Epithelial cell of esophagus (primary cell): ENCODE measurements around the gene EEF1AKMT3.

Source experiments
- DNase-seq: peaks from one replicate; pipeline ENCODE4 v3.0.0; 2010; ENCODE audit warnings: low read depth
- H3K4me3 ChIP-seq: 2 replicates; pipeline ENCODE4 v1.5.1; 2011; ENCODE audit warnings: mild to moderate bottlenecking, low read length, control low read depth
- TF ChIP-seq, protein P1 (sequence below): IDR thresholded peaks from 2 replicates; pipeline ENCODE4 v1.5.1; 2011; ENCODE audit warnings: low read depth, mild to moderate bottlenecking, low read length, control low read depth, inconsistent platforms; ENCODE audit not compliant: insufficient read depth; ENCODE audit errors: missing control alignments

The EEF1AKMT3 gene

DNA sequence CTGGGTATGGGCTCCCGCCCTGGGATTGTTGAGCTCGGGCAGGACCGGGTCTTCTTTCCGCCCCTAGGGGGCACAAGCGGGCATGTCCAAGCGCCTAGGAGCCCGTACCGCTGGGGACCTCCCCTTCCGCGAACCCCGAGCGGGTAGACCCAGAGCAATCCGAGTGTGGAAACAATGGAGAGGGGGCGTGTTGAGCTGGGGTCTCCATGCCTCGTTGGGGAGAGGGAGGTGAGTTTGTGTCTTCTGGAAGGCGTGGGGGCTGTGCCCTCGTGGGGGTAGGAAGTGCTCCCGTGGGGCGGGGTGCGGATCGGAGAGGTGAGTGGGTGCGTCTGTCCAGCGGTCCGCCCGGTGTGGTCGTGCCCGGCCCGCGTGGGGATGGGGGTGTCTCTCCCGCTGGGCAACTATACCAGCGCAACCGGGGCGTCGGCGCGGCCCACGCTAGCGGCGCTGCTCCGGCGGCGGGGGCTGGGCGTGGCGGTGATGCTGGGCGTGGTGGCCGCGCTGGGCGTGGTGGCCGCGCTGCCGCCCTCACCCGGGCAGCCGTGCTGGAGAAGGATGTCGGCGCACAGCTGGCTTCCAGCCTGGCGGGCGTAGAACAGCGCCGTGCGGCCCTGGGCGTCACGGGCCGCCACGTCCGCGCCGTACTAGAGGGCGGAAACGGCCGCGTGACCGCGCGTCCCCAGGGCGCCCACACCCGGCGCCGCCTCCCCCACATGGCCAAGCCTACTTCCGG, 46.1 kb upstream of the EEF1AKMT3 start:
- peak overlapping the region; percentile 65 for H3K4me3 ChIP-seq
- DNase-seq = peak; percentile 82
- TF ChIP-seq, protein P1, sequence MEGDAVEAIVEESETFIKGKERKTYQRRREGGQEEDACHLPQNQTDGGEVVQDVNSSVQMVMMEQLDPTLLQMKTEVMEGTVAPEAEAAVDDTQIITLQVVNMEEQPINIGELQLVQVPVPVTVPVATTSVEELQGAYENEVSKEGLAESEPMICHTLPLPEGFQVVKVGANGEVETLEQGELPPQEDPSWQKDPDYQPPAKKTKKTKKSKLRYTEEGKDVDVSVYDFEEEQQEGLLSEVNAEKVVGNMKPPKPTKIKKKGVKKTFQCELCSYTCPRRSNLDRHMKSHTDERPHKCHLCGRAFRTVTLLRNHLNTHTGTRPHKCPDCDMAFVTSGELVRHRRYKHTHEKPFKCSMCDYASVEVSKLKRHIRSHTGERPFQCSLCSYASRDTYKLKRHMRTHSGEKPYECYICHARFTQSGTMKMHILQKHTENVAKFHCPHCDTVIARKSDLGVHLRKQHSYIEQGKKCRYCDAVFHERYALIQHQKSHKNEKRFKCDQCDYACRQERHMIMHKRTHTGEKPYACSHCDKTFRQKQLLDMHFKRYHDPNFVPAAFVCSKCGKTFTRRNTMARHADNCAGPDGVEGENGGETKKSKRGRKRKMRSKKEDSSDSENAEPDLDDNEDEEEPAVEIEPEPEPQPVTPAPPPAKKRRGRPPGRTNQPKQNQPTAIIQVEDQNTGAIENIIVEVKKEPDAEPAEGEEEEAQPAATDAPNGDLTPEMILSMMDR = peak; percentile 78

DNA sequence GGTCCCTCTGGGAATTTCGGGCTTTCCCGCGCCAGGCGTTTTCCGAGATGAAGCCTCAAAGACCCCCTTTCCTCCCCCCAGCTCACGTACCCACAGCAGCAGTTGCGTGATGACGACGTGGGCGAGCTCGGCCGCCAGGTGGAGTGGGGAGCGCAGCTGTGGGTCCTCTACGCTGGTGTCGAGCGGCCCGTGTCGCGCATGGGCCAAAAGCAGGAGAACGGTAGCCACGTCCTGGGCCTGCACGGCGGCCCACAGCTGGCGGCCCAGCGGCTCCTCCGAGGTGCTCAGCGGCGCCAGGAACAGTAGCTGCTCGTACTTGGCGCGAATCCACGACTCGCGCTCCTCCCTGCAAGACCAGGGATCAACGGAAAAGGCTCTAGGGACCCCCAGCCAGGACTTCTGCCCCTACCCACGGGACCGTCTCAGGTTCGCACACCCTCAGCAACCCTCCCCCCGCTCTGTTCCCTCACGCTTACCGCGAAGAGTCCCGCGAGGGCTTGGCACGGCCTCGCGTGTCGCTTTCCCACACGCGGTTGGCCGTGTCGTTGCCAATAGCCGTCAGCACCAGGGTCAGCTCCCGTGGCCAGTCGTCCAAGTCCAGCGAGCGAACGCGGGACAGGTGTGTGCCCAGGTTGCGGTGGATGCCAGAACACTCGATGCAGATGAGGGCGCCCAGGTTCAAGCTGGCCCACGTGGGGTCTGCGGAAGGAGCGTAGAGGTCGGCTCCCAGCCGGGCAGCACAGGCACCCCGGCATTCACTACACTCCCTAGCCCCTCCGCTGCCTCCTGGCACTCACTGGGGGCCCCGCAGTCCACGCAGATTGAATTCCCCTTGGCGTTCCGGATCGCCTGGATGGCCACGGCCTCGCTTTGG, 45.3 kb upstream of the EEF1AKMT3 start:
- DNase-seq = peak; percentile 20
- TF ChIP-seq, protein P1 = peak; percentile 33
- H3K4me3 ChIP-seq = peak overlapping the region; percentile 43

DNA sequence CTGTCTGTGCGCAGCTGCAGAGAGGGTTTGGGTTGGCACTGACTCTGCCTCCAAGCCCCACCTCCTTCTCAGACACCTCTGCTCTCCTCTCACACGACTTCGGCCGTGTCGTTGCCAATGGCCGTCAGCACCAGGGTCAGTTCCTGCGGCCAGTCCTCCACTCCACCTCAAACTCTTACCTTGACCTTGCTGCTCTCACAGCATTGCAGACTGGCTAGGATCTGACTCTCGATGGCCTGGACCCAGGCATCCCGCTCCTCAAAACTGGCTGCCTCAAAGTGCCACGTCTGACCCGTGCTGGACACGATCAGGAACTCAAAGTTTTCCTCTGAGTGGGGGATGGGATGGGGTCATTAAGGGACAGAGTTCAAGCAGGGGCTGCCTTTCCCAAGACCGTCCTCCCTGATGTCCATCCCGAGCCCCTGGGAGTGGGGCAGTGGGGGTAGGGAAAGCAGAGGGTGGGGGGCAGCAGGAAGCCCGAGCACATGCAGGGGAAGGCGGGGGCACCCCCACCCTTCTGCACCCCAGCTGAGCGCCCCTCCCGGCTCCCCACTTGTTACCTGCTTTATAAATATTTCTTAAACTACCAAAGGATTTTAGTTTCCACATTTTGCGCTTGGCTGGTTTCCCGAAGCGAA, 44.5 kb upstream of the EEF1AKMT3 start:
- TF ChIP-seq, protein P1 = no peak
- H3K4me3 ChIP-seq = no peak overlapping the region
- DNase-seq = no peak

DNA sequence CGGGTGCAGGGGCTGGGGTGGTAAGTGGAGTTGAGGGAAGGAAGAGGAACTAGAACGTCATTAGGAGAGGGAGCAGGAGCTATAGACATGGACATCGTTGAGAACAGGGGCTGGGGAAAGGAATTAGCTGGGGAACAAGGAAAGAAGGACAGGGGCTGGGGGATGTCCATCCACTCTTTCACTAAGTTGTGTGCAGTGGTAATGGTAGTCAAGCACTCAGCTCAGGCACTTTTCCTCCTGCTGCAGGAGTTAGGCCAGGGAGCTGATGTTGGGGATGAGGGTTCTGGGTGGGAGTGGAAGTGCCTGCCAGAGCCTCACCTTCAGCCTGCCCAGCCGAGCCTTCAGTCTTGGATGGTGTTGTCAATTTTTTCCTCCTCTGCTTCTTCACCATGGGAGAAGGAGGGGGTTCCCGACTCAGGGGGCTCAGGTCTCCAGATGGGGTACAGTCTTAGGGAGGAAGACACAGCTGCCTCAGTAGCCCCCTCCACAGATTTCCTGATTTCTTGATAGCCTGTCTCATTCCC, 43.0 kb upstream of the EEF1AKMT3 start:
- no peak for DNase-seq
- TF ChIP-seq, protein P1 = no peak
- no peak overlapping the region for H3K4me3 ChIP-seq

GRCh38 chr12:57730336-57731067, 41.9 kb upstream of the EEF1AKMT3 start:
- no peak overlapping the region for H3K4me3 ChIP-seq
- TF ChIP-seq, protein P1 = no peak
- no peak for DNase-seq

GRCh38 chr12:57731411-57732080, 40.9 kb upstream of the EEF1AKMT3 start:
- no peak for DNase-seq
- H3K4me3 ChIP-seq = no peak overlapping the region
- TF ChIP-seq, protein P1 = no peak
